Ovary (tissue), 9 donors: Measurements from ENCODE around the gene RIOK2. TPM values are rescaled to one million over a fixed set of nuclear protein-coding genes. Genes with fewer than 3 reads are reported as not detected.

ENCODE experiments used
- DNase-seq, 5 donors: peaks; one replicate each; pipeline ENCODE4 v3.0.0-alpha.2; 2019 to 2020
- H3K27ac ChIP-seq, 2 donors: fragments of 200-600 bp; one replicate each; pipeline versions ENCODE4 v1.5.1 to v1.8.0; 2019 to 2022
- H3K27me3 ChIP-seq: fragments of 200-600 bp; one replicate; pipeline ENCODE4 v1.8.0; 2022
- H3K36me3 ChIP-seq: fragments of 200-600 bp; sonication (generic); one replicate; pipeline ENCODE4 v1.5.1; 2019
- H3K4me1 ChIP-seq: one replicate; pipeline ENCODE4 v1.8.1; 2013; ENCODE audit warnings: mild to moderate bottlenecking, moderate library complexity; ENCODE audit not compliant: insufficient read depth
- H3K4me3 ChIP-seq: fragments of 200-600 bp; sonication (generic); one replicate; pipeline ENCODE4 v1.5.1; 2017
- H3K9me3 ChIP-seq, 2 donors: fragments of 200-600 bp in 1 of 2; sonication (generic) in 1 of 2; one replicate each; pipeline versions ENCODE4 v1.5.1 to v1.8.1; 2013 to 2019; ENCODE audit warnings: mild to moderate bottlenecking in 1 of 2, moderate library complexity in 1 of 2
- CTCF ChIP-seq, 3 donors: fragments of 450-650 bp in 2 of 3; fragments of 200-600 bp in 1 of 3; IDR thresholded peaks; one replicate each; pipeline versions ENCODE4 v1.5.1 to v1.8.0; 2016 to 2022; ENCODE audit warnings: antibody characterized with exemption in 3 of 3, mild to moderate bottlenecking in 1 of 3
- EP300 ChIP-seq: sonication (generic); formaldehyde crosslinking; IDR thresholded peaks from one replicate; pipeline ENCODE4 v1.6.1; 2017; ENCODE audit warnings: antibody characterized with exemption
- POLR2A ChIP-seq: fragments of 450-650 bp; IDR thresholded peaks from one replicate; pipeline ENCODE4 v1.6.1; 2017; ENCODE audit warnings: antibody characterized with exemption, mild to moderate bottlenecking, moderate library complexity
- WGBS, 3 donors: extraction: QIAGEN DNeasy Blood & Tissue Kit in 1 of 3; methylation state at CpG; one replicate each; pipeline versions ENCODE4 v1.1.5 to v1.1.7; 2013 to 2017; 5-methylcytosine and 5-hydroxymethylcytosine counted together
- intact Hi-C, 4 donors: fragments of 100-400 bp; cut with DNase I; formaldehyde crosslinking; loops; one replicate each; pipeline versions ENCODE4 v1.11.0 to v1.15.1; 2022 to 2023
- polyA plus RNA-seq, 2 donors: library from polyadenylated mRNA; stranded (reverse); fragments of 200-250 nt in 1 of 2; fragments of 350-450 nt in 1 of 2; fragmentation: Illumina TruSeq in 1 of 2; extraction: RNeasy Lipid Tissue Mini Kit (QIAGEN cat#74804) in 1 of 2; gene quantifications; one replicate each; pipeline ENCODE4 v1.2.3, GENCODE V29; 2013 to 2014
- small RNA-seq: library from RNA; depleted of rRNA; stranded (forward); fragments of <200 nt; gene quantifications from one replicate; pipeline ENCODE3, GENCODE V24; 2016
- total RNA-seq, 7 donors: library from RNA; depleted of rRNA in 2 of 7; stranded (reverse); fragments of >200 nt in 2 of 7; fragmentation: NEBNext Ultra II Directional in 3 of 7; extraction: Animal tissue kit (Norgen Biotek cat#: 25700) in 3 of 7; gene quantifications; one replicate each; pipeline versions ENCODE4 v1.1.0 to v1.2.4, GENCODE V29; 2016 to 2023
- donor health status: DM: no; HTN: no; CAD: no; lungs with moderate emphysema.
- donor health status: DM: no; HTN: no; CAD: no.
- donor health status: Bipolar disorder and iron deficiency.
- donor health status: DM: yes; HTN: yes; CAD: no.
- donor health status: DM: no; HTN: no; CAD: no.
- donor health status: DM: yes; HTN: yes; CAD: no.

Gene RIOK2
- total and polyA plus RNA-seq, 9 donors = 10.9 to 32.1 (median 19.3) TPM

GRCh38 chr5:97112230-97112629 is 70.8 kb downstream of the RIOK2 start:
- intact Hi-C loops = no loop called here

GRCh38 chr5:97111616-97112015 is 71.4 kb downstream of the RIOK2 start:
- no peak for DNase-seq
- intact Hi-C loops = no loop called here
- no peaks in the 10 kb centered on the region for H3K4me1 ChIP-seq
- H3K27me3 ChIP-seq = no peaks in the 10 kb centered on the region
- H3K4me3 ChIP-seq = no peak overlapping the region
- TF ChIP-seq EP300 (no peak), CTCF (IDR thresholded peaks at IDR 0.05) (no peak), POLR2A (no peak)
- WGBS, 3 donors = 44 to 56% (median 51%) methylated on average over 4 of the region's 4 CpGs
- no peaks in the 10 kb centered on the region for H3K36me3 ChIP-seq
- no peaks in the 10 kb centered on the region for H3K9me3 ChIP-seq
- no peak overlapping the region for H3K27ac ChIP-seq

More at GRCh38 chr5:97112230-97112629, 70.8 kb downstream of the RIOK2 start:
- no peak for DNase-seq
- no peaks in the 10 kb centered on the region for H3K27me3 ChIP-seq
- no peaks in the 10 kb centered on the region for H3K9me3 ChIP-seq
- no peak overlapping the region for H3K4me3 ChIP-seq
- H3K4me1 ChIP-seq = no peaks in the 10 kb centered on the region
- H3K27ac ChIP-seq = no peak overlapping the region
- 74 to 76% (median 75%) methylated on average over 6 of the region's 6 CpGs for WGBS, 3 donors
- H3K36me3 ChIP-seq = no peaks in the 10 kb centered on the region
- no peak for TF ChIP-seq CTCF (IDR thresholded peaks at IDR 0.05)
- no peak for TF ChIP-seq EP300
- TF ChIP-seq POLR2A = no peak

GRCh38 chr5:97111004-97111403 is 72.0 kb downstream of the RIOK2 start:
- Histone ChIP-seq H3K27me3 (no peaks in the 10 kb centered on the region), H3K4me1 (no peaks in the 10 kb centered on the region), H3K27ac (no peak overlapping the region), H3K9me3 (no peaks in the 10 kb centered on the region), H3K36me3 (no peaks in the 10 kb centered on the region), H3K4me3 (no peak overlapping the region)
- DNase-seq = no peak
- TF ChIP-seq EP300 = no peak
- no peak for TF ChIP-seq POLR2A
- no peak for TF ChIP-seq CTCF (IDR thresholded peaks at IDR 0.05)
- WGBS, 3 donors = 84% methylated on average over 5 of the region's 5 CpGs
- intact Hi-C loops = no loop called here

Small RNAs within 50 kb of the gene (small RNA-seq; reads per million reads assigned to genes)
- not detected for gene RNU1-73P

Other genes with a start within 250 kb of the RIOK2 start
- gene LNPEP, start 247.2 kb downstream of the RIOK2 start, total RNA-seq = 10 to 100 TPM; 22.1 to 45.5 (median 34.5) TPM
- 10 to 100 TPM in 1 of 2 donors, 1 to 10 TPM in 1; 7.6 to 14.2 TPM for gene LNPEP, start 247.2 kb downstream of the RIOK2 start, polyA plus RNA-seq
- gene LIX1, start 40.6 kb downstream of the RIOK2 start, total RNA-seq = under 1 TPM in 2 of 7 donors, not detected in 5; 0.12 to 0.20 TPM
- gene LIX1, start 40.6 kb downstream of the RIOK2 start, polyA plus RNA-seq = not detected